Cardiac fibroblast (primary cell): ENCODE results near the gene MPND.

ENCODE experiments used
- DNase-seq, 2 donors: peaks; one replicate each; pipeline versions ENCODE4 v3.0.0 to v3.0.0-alpha.2; 2010; ENCODE audit warnings: low read depth in 2 of 2
- H3K4me3 ChIP-seq, 2 donors: replicated peaks in 1 of 2; 1 replicate in 1 of 2; 2 replicates in 1 of 2; pipeline ENCODE4 v1.5.1; 2011; ENCODE audit warnings: low read depth in 2 of 2, low read length in 2 of 2, mild to moderate bottlenecking in 2 of 2, moderate library complexity in 1 of 2
- TF ChIP-seq, protein P1 (sequence below): IDR thresholded peaks from one replicate; pipeline ENCODE4 v1.5.1; 2011; ENCODE audit warnings: low read depth, mild to moderate bottlenecking, low read length, inconsistent platforms

Gene MPND

DNA sequence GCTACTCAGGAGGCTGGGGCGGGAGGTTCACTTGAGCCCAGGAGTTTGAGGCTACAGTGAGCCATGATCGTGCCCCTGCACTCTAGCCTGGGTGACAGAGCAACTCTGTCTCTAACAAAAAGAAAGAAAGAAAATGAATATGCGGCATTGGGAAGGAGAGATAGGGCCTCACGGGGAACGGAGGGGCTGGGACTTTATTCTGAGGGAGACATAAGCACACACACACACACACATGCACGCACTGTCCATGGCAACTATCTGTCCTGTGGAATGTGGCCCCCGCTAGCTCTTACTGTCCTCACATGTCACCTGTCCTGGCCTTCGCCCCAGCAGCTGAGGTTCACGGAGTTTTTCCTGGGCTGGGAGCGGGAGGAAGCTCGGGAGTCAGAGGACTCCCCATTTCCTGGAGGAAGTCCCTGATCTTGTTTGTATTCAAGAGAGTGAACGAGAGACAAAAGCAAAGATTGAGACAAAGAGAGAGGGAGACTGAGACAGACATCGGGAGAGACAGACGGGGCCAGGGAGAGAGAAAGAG is 5.4 kb upstream of the MPND start:
- DNase-seq = peak; percentile 33 to 39
- TF ChIP-seq, protein P1, sequence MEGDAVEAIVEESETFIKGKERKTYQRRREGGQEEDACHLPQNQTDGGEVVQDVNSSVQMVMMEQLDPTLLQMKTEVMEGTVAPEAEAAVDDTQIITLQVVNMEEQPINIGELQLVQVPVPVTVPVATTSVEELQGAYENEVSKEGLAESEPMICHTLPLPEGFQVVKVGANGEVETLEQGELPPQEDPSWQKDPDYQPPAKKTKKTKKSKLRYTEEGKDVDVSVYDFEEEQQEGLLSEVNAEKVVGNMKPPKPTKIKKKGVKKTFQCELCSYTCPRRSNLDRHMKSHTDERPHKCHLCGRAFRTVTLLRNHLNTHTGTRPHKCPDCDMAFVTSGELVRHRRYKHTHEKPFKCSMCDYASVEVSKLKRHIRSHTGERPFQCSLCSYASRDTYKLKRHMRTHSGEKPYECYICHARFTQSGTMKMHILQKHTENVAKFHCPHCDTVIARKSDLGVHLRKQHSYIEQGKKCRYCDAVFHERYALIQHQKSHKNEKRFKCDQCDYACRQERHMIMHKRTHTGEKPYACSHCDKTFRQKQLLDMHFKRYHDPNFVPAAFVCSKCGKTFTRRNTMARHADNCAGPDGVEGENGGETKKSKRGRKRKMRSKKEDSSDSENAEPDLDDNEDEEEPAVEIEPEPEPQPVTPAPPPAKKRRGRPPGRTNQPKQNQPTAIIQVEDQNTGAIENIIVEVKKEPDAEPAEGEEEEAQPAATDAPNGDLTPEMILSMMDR = no peak
- H3K4me3 ChIP-seq = peak overlapping the region; percentile 38 to 51

- DNase-seq = no peak
- H3K4me3 ChIP-seq = peak within 1 kb of the TSS; percentile 38 to 51
Observed at GRCh38 chr19:4338441-4339355, 4.7 kb upstream of the MPND start, which contains the start of gene STAP2. TSS of gene STAP2 (minus strand) at chr19:4338827. CDS start at chr19:4338753, 74 bp downstream.

DNA sequence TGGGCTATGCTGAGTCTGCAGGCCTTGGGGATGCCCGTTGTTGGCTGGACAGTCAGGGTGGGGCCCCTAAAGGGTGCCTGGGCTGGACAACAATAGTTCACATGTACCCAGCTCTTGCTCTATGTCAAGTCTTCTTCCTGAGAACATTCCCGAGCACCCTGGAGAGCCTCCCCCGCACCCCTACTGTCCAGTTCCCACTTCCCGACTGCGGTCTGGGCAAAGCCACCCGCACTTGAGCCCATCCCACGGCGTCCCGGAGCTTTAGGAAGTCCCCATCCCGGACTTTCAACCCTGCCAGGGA is 1.1 kb upstream of the MPND start:
- peak; percentile 68 to 75 for DNase-seq
- TF ChIP-seq, protein P1 = no peak
- H3K4me3 ChIP-seq = peak overlapping the region; percentile 49 to 62

More at GRCh38 chr19:4338441-4339355, 4.7 kb upstream of the MPND start, which contains the start of gene STAP2:
- TF ChIP-seq, protein P1 = no peak

- H3K4me3 ChIP-seq = peak overlapping the region; percentile 70 to 72
- TF ChIP-seq, protein P1 = peak; percentile 45
- peak; percentile 100 for DNase-seq
Observed at GRCh38 chr19:4342615-4343369, 570 bp upstream of the MPND start.

- no peak for DNase-seq
- TF ChIP-seq, protein P1 = no peak
- no peak overlapping the region for H3K4me3 ChIP-seq
Observed at GRCh38 chr19:4345342-4346019, 2.1 kb downstream of the MPND start.

DNA sequence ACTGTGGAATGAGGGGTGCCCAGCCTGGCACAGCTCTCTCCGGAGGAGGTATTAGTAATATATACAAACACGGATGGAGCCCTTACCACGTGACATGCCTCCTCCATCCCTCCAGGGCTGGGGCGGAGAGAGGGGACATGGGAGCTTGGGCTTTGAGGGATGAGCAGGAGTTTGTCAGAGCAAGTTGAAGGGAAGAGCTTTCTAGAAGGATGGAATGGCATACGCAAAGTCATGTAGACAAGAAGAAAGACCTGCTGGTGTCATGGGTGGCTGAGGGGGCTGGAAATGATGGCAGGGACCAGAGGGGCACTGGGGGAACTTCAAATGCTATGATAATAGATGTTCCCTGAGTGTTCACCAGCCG is 2.6 kb downstream of the MPND start:
- H3K4me3 ChIP-seq = no peak overlapping the region
- DNase-seq = no peak
- TF ChIP-seq, protein P1 = no peak
